Chondrocyte (in vitro differentiated cells): ENCODE results near the gene HERPUD1. TPM values are rescaled to one million over a fixed set of nuclear protein-coding genes. Genes with fewer than 3 reads are reported as not detected.

Source experiments
- DNase-seq: peaks from one replicate; pipeline ENCODE4 v3.0.0; 2021; ENCODE audit warnings: mixed read lengths, low spot score
- H3K27ac Mint-ChIP-seq: one replicate; pipeline ENCODE4 v1.8.0; 2021; ENCODE audit warnings: mild to moderate bottlenecking, moderate library complexity, mixed read lengths; ENCODE audit not compliant: unreplicated experiment
- H3K27me3 Mint-ChIP-seq: 2 replicates; pipeline ENCODE4 v1.8.0; 2021; ENCODE audit warnings: low read depth, mixed read lengths
- H3K36me3 Mint-ChIP-seq: 2 replicates; pipeline ENCODE4 v1.8.0; 2021; ENCODE audit warnings: low read depth, mixed read lengths
- H3K4me1 Mint-ChIP-seq: 2 replicates; pipeline ENCODE4 v1.8.0; 2021; ENCODE audit warnings: low read depth, mild to moderate bottlenecking, mixed read lengths
- H3K4me3 Mint-ChIP-seq: one replicate; pipeline ENCODE4 v1.8.0; 2021; ENCODE audit warnings: mild to moderate bottlenecking, moderate library complexity, mixed read lengths; ENCODE audit not compliant: unreplicated experiment
- H3K9me3 Mint-ChIP-seq: 2 replicates; pipeline ENCODE4 v1.8.0; 2021; ENCODE audit warnings: low read depth, mixed read lengths
- total RNA-seq: library from RNA; stranded (reverse); gene quantifications from 3 replicates; pipeline ENCODE4 v1.2.1, GENCODE V29; 2021
- TF ChIP-seq, protein P1 (sequence below): fragments of 200-600 bp; sonication (generic); IDR thresholded peaks from 2 replicates; pipeline ENCODE4 v1.5.0; 2021; ENCODE audit warnings: antibody characterized with exemption, mild to moderate bottlenecking, moderate library complexity

HERPUD1 gene
- total RNA-seq, 1 donor from 2014 or later = 236 TPM

GRCh38 chr16:56915336-56916119 lies 16.4 kb upstream of the HERPUD1 start:
- Mint-ChIP-seq H3K9me3 (no peaks in the 10 kb centered on the region), H3K27ac (no peak overlapping the region), H3K27me3 (peaks cover 3% of the 10 kb centered on the region), H3K4me3 (no peak overlapping the region), H3K36me3 (peaks cover 5% of the 10 kb centered on the region), H3K4me1 (peaks cover 50% of the 10 kb centered on the region)
- TF ChIP-seq, protein P1, sequence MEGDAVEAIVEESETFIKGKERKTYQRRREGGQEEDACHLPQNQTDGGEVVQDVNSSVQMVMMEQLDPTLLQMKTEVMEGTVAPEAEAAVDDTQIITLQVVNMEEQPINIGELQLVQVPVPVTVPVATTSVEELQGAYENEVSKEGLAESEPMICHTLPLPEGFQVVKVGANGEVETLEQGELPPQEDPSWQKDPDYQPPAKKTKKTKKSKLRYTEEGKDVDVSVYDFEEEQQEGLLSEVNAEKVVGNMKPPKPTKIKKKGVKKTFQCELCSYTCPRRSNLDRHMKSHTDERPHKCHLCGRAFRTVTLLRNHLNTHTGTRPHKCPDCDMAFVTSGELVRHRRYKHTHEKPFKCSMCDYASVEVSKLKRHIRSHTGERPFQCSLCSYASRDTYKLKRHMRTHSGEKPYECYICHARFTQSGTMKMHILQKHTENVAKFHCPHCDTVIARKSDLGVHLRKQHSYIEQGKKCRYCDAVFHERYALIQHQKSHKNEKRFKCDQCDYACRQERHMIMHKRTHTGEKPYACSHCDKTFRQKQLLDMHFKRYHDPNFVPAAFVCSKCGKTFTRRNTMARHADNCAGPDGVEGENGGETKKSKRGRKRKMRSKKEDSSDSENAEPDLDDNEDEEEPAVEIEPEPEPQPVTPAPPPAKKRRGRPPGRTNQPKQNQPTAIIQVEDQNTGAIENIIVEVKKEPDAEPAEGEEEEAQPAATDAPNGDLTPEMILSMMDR = no peak
- no peak for DNase-seq

GRCh38 chr16:56916571-56917403 lies 15.2 kb upstream of the HERPUD1 start:
- DNase-seq = no peak
- Mint-ChIP-seq H3K36me3 (peaks cover 5% of the 10 kb centered on the region), H3K4me1 (peaks cover 37% of the 10 kb centered on the region), H3K27me3 (peaks cover 6% of the 10 kb centered on the region), H3K27ac (no peak overlapping the region), H3K4me3 (no peak overlapping the region), H3K9me3 (no peaks in the 10 kb centered on the region)
- TF ChIP-seq, protein P1 = no peak

DNA sequence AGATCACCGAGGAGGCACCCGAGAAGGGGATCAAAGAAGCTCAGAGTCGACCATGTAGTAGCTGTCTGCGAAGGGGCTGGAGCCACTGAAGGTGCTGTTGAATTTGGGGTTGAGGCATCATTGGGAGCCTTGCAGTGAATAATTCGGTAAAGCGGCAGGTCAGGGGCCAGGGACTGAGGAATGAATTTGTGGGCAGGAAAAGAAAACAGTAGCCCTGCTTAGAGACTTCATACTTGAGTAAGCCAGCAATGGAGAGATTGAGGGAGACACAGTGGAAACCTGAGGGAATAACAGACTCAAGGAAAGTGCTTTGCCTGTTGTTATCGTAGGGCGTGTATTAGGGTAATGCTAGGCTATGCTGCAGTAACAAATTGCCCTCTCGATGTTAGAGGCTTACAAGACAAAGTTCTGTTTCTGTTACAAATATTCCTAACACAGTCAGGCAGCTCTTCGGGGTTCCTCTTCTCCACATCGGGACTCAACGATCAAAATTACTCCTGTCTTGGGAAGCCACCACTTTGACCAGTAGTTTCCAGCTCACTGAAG lies 13.4 kb upstream of the HERPUD1 start:
- Mint-ChIP-seq H3K4me3 (no peak overlapping the region), H3K4me1 (peaks cover 22% of the 10 kb centered on the region), H3K9me3 (no peaks in the 10 kb centered on the region), H3K27me3 (peaks cover 6% of the 10 kb centered on the region), H3K27ac (no peak overlapping the region), H3K36me3 (peaks cover 5% of the 10 kb centered on the region)
- TF ChIP-seq, protein P1 = no peak
- no peak for DNase-seq

DNA sequence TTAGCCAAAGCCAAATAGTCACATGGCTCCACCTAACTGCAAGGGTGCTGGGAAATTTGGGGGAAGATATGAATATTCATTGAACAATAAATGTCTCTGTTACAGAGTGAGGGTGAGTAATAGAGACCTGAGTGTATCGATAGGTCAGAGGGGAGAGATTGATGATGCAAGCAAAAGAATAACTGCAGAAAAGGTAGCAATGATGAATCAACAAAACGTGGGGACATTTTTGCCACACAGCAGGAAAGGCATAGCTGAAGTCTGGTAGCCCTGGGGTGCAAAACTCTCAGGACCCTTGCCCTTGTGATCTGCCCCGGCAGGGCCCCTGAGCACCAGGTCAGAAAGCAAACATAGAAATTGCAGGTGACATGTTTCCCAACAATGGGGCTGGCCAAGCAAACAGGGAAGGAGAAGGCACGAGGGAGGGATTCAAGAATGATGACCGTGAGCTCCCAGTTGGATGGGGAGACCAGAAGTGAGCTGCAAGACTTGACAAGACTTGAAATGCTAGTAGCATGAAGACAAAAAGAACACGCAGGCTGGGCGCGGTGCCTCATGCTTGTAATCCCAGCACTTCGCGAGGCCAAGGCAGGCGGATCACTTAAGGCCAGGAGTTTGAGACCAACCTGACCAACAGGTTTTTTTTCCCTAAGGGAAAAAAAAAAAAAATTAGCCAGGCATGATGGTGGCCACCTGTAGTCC lies 12.7 kb upstream of the HERPUD1 start:
- H3K9me3 Mint-ChIP-seq = no peaks in the 10 kb centered on the region
- H3K27ac Mint-ChIP-seq = no peak overlapping the region

More for the DNA sequence above, 12.7 kb upstream of the HERPUD1 start:
- H3K4me1 Mint-ChIP-seq = peaks cover 22% of the 10 kb centered on the region
- peaks cover 4% of the 10 kb centered on the region for H3K36me3 Mint-ChIP-seq
- TF ChIP-seq, protein P1 = no peak
- no peak for DNase-seq
- H3K4me3 Mint-ChIP-seq = no peak overlapping the region
- H3K27me3 Mint-ChIP-seq = peaks cover 6% of the 10 kb centered on the region
